ENCODE measurements around the gene IGSF5. TPM values are rescaled to one million over a fixed set of nuclear protein-coding genes. Genes with fewer than 3 reads are reported as not detected.

IGSF5 gene
- total and polyA plus RNA-seq, 2 donors (not counting 1 experiment from before 2014, with no cell fraction given) = not detected

DNA sequence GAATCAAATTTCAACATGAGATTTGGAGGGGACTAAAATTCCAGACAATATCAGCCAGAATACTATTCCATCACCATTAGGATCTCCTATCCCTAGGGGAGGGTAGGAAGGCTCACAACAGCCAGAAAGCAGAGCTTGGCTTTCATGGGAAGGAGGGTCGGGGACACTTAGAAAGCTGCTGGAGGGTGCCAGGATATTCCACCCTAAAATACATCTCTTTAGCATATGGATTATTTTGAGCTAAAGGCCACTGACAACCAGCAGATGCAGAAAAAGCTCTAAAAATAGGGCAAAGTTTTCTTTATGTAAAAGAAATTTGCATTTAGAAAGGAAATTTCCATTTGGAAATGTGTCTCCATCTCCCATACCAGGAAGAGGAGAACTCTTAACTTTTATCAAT lies 68.0 kb downstream of the IGSF5 start:
- no peaks in the 10 kb centered on the region for H3K4me1 ChIP-seq (ENCODE audit: control insufficient read depth, extremely low read depth, insufficient read depth, low read length)
- H3K79me2 ChIP-seq (ENCODE audit: control insufficient read depth, insufficient read depth, low read length) = no peaks in the 10 kb centered on the region
- H2AFZ ChIP-seq (ENCODE audit: low read length) = no peak overlapping the region
- no peaks in the 10 kb centered on the region for H3K9me3 ChIP-seq (ENCODE audit: control insufficient read depth, insufficient read depth, low read depth, low read length)
- H3K27ac ChIP-seq (ENCODE audit: insufficient read depth, low read length) = no peak overlapping the region
- H3K9ac ChIP-seq (ENCODE audit: insufficient read depth, low read length) = no peak overlapping the region
- H3K36me3 ChIP-seq (ENCODE audit: control insufficient read depth, insufficient read depth, low read length) = no peaks in the 10 kb centered on the region
- no peak for TF ChIP-seq EZH2 (IDR thresholded peaks at IDR 0.05; ENCODE audit: low read length, missing control alignments)
- TF ChIP-seq, protein P1, sequence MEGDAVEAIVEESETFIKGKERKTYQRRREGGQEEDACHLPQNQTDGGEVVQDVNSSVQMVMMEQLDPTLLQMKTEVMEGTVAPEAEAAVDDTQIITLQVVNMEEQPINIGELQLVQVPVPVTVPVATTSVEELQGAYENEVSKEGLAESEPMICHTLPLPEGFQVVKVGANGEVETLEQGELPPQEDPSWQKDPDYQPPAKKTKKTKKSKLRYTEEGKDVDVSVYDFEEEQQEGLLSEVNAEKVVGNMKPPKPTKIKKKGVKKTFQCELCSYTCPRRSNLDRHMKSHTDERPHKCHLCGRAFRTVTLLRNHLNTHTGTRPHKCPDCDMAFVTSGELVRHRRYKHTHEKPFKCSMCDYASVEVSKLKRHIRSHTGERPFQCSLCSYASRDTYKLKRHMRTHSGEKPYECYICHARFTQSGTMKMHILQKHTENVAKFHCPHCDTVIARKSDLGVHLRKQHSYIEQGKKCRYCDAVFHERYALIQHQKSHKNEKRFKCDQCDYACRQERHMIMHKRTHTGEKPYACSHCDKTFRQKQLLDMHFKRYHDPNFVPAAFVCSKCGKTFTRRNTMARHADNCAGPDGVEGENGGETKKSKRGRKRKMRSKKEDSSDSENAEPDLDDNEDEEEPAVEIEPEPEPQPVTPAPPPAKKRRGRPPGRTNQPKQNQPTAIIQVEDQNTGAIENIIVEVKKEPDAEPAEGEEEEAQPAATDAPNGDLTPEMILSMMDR (conservative IDR thresholded peaks at IDR 0.05 in 1 of 2, IDR thresholded peaks at IDR 0.05 in 1 of 2; ENCODE audit: low read depth in 1 of 2, low read length in 2 of 2) = no peak
- H3K27me3 ChIP-seq (ENCODE audit: control insufficient read depth, insufficient read depth, low read length) = no peaks in the 10 kb centered on the region
- no peak overlapping the region for H3K4me2 ChIP-seq (ENCODE audit: extremely low read depth, insufficient read depth, low read length)
- DNase-seq (ENCODE audit: low read depth in 2 of 2) = no peak
- no peak overlapping the region for H3K4me3 ChIP-seq (replicated peaks in 1 of 4; ENCODE audit: control extremely low read depth in 1 of 4, insufficient read depth in 1 of 4, low read depth in 3 of 4, low read length in 4 of 4)
- H4K20me1 ChIP-seq (ENCODE audit: control insufficient read depth, extremely low read depth, insufficient read depth, low read length) = no peaks in the 10 kb centered on the region

DNA sequence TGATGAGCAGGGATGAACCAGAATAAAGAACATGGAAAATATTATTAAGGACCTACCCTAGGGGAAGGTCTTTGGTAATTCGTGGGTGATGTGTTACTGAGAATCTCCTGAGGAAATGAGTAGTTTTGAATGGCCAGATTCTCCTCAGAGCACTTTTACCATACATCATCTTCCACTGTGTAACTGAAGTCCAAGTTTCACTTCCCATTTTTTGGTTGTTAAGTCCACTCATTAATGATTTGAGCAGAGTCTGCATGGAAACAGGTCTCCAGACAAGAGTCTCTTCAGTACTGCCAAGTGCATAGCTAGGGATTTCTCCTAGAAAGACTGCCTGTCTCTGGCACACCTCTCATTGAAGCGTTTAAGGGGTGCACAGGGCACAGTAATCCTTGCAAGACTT lies 73.6 kb downstream of the IGSF5 start:
- Histone ChIP-seq H3K79me2 (ENCODE audit: control insufficient read depth, insufficient read depth, low read length) (no peaks in the 10 kb centered on the region), H3K27me3 (ENCODE audit: control insufficient read depth, insufficient read depth, low read length) (no peaks in the 10 kb centered on the region), H3K9me3 (ENCODE audit: control insufficient read depth, insufficient read depth, low read depth, low read length) (no peaks in the 10 kb centered on the region), H3K4me1 (ENCODE audit: control insufficient read depth, extremely low read depth, insufficient read depth, low read length) (no peaks in the 10 kb centered on the region), H3K27ac (ENCODE audit: insufficient read depth, low read length) (no peak overlapping the region), H4K20me1 (ENCODE audit: control insufficient read depth, extremely low read depth, insufficient read depth, low read length) (no peaks in the 10 kb centered on the region), H2AFZ (ENCODE audit: low read length) (no peak overlapping the region), H3K4me3 (replicated peaks in 1 of 4; ENCODE audit: control extremely low read depth in 1 of 4, insufficient read depth in 1 of 4, low read depth in 3 of 4, low read length in 4 of 4) (no peak overlapping the region), H3K4me2 (ENCODE audit: extremely low read depth, insufficient read depth, low read length) (no peak overlapping the region), H3K36me3 (ENCODE audit: control insufficient read depth, insufficient read depth, low read length) (no peaks in the 10 kb centered on the region), H3K9ac (ENCODE audit: insufficient read depth, low read length) (no peak overlapping the region)
- TF ChIP-seq, protein P1 (conservative IDR thresholded peaks at IDR 0.05 in 1 of 2, IDR thresholded peaks at IDR 0.05 in 1 of 2; ENCODE audit: low read depth in 1 of 2, low read length in 2 of 2) = no peak
- TF ChIP-seq EZH2 (IDR thresholded peaks at IDR 0.05; ENCODE audit: low read length, missing control alignments) = no peak
- DNase-seq (ENCODE audit: low read depth in 2 of 2) = no peak

DNA sequence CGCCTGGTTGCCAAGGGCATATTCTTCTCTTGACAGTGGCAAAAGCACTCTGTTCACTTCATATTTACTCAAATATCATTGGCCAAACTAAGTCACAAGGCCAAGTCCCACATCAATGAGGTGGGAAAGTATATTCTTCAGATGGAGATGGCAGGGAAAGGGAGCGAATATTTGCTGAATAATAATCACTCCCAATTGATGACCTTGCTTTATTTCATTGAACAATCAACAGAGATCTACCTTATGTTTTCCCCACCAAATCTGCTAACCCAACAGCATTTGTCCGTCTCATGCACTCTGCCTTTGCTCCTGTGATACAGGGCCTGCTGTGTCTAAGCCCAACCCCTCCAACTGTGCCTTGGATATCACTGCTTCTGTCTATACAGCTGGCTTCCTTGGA lies 77.1 kb downstream of the IGSF5 start:
- no peak for TF ChIP-seq EZH2 (IDR thresholded peaks at IDR 0.05; ENCODE audit: low read length, missing control alignments)
- TF ChIP-seq, protein P1 (conservative IDR thresholded peaks at IDR 0.05 in 1 of 2, IDR thresholded peaks at IDR 0.05 in 1 of 2; ENCODE audit: low read depth in 1 of 2, low read length in 2 of 2) = no peak
- no peaks in the 10 kb centered on the region for H3K4me1 ChIP-seq (ENCODE audit: control insufficient read depth, extremely low read depth, insufficient read depth, low read length)

More for the DNA sequence above, 77.1 kb downstream of the IGSF5 start:
- H3K36me3 ChIP-seq (ENCODE audit: control insufficient read depth, insufficient read depth, low read length) = no peaks in the 10 kb centered on the region
- H3K27me3 ChIP-seq (ENCODE audit: control insufficient read depth, insufficient read depth, low read length) = no peaks in the 10 kb centered on the region
- no peaks in the 10 kb centered on the region for H3K9me3 ChIP-seq (ENCODE audit: control insufficient read depth, insufficient read depth, low read depth, low read length)
- no peak overlapping the region for H3K4me3 ChIP-seq (replicated peaks in 1 of 4; ENCODE audit: control extremely low read depth in 1 of 4, insufficient read depth in 1 of 4, low read depth in 3 of 4, low read length in 4 of 4)
- H3K4me2 ChIP-seq (ENCODE audit: extremely low read depth, insufficient read depth, low read length) = no peak overlapping the region
- H3K9ac ChIP-seq (ENCODE audit: insufficient read depth, low read length) = no peak overlapping the region
- DNase-seq (ENCODE audit: low read depth in 2 of 2) = no peak
- H3K79me2 ChIP-seq (ENCODE audit: control insufficient read depth, insufficient read depth, low read length) = no peaks in the 10 kb centered on the region
- no peak overlapping the region for H2AFZ ChIP-seq (ENCODE audit: low read length)
- H3K27ac ChIP-seq (ENCODE audit: insufficient read depth, low read length) = no peak overlapping the region
- no peaks in the 10 kb centered on the region for H4K20me1 ChIP-seq (ENCODE audit: control insufficient read depth, extremely low read depth, insufficient read depth, low read length)

Data from fibroblast of lung (primary cell).